Measurements from ENCODE around the gene PIGU.
A peak's percentile ranks its signal among the peaks of the same experiment; 100 is the strongest.

PIGU gene

GRCh38 chr20:34709044-34709830 lies 32.3 kb upstream of the PIGU start (continued):
- TF ChIP-seq PRDM2 (tag by site-specific recombination; IDR thresholded peaks at IDR 0.05; ENCODE audit: borderline replicate concordance) (no peak), ZBTB21 (tag by site-specific recombination; IDR thresholded peaks at IDR 0.05) (peak; percentile 75), WT1 (tag by site-specific recombination; IDR thresholded peaks at IDR 0.05) (peak; percentile 33; the same call in 1 of the 2 replicates), ZNF561 (tag by site-specific recombination; IDR thresholded peaks at IDR 0.05; ENCODE audit: borderline replicate concordance) (peak; percentile 19; the same call in 1 of the 2 replicates), ZNF785 (tag by site-specific recombination; IDR thresholded peaks at IDR 0.05) (peak; percentile 88; the same call in 1 of the 2 replicates), ZBTB20 (tag by site-specific recombination; IDR thresholded peaks at IDR 0.05) (peak; percentile 99), ZNF366 (tag by site-specific recombination; conservative IDR thresholded peaks at IDR 0.05) (peak; percentile 74), KLF9 (tag by site-specific recombination; IDR thresholded peaks at IDR 0.05; ENCODE audit: low read depth) (peak; percentile 76)

GRCh38 chr20:34708621-34709043 lies 31.7 kb upstream of the PIGU start:
- no peak for TF ChIP-seq ZNF707 (tag by site-specific recombination; IDR thresholded peaks at IDR 0.05)
- TF ChIP-seq YY1 (tag by site-specific recombination; IDR thresholded peaks at IDR 0.05), result peak; percentile 1; the same call in 1 of the 2 replicates
- peak; percentile 56 for TF ChIP-seq ZNF654 (tag by site-specific recombination; IDR thresholded peaks at IDR 0.05; ENCODE audit: low read depth)
- peak; percentile 55 for TF ChIP-seq CTCF (tag by site-specific recombination; IDR thresholded peaks at IDR 0.05)
- ChIA-PET POLR2A (interaction anchor here (0.6 to 0.7 kb wide), 2 partner anchors 43 to 193 kb away, joined by 3 to 4 read pairs; partner anchors contain the start of gene DYNLRB1), CTCF (interaction anchor here (0.6 to 2.4 kb wide), 19 partner anchors 12 to 692 kb away, joined by 3 to 21 read pairs (median 4); partner anchors contain the start of gene DYNLRB1)
- Histone ChIP-seq H3K4me1 (ENCODE audit: control insufficient read depth, insufficient read depth, low read length) (peaks cover 12% of the 10 kb centered on the region), H3K9me3 (ENCODE audit: control insufficient read depth, insufficient read depth, low read depth, low read length) (no peaks in the 10 kb centered on the region), H3K4me3 (ENCODE audit: low read depth, low read length) (peak overlapping the region; percentile 59), H3K27ac (ENCODE audit: extremely low read depth, low read depth, low read length) (peak overlapping the region; percentile 86; the same call in 1 of the 2 replicates), H3K36me3 (ENCODE audit: control insufficient read depth in 2 of 2, insufficient read depth in 1 of 2, low read length in 2 of 2) (peaks cover 0 to 27% of the 10 kb centered on the region in 2 experiments; a peak in 1 of 3 replicates)

Data from HEK293 (cell line).